Choroid plexus epithelial cell (primary cell): ENCODE data around the gene YWHAG.
"Not testable (repeated sequence)": the region's sequence is repeated elsewhere in the genome, so short reads cannot be mapped to it uniquely, and the experiment has no call there.

ENCODE experiments used
- DNase-seq: peaks from one replicate; pipeline ENCODE4 v3.0.0-alpha.2; 2010; ENCODE audit warnings: low read depth
- H3K4me3 ChIP-seq: 2 replicates; pipeline ENCODE4 v1.5.1; 2011; ENCODE audit warnings: low read depth, mild to moderate bottlenecking, control low read depth, low read length, moderate library complexity
- CTCF ChIP-seq: conservative IDR thresholded peaks from 2 replicates; pipeline ENCODE4 v1.5.1; 2011; ENCODE audit warnings: low read depth, mild to moderate bottlenecking, control low read depth, inconsistent platforms, low read length, moderate library complexity

The YWHAG gene

GRCh38 chr7:76397409-76398183 is 38.8 kb upstream of the YWHAG start:
- H3K4me3 ChIP-seq, result peak overlapping the region; percentile 57
- no peak for TF ChIP-seq CTCF
- peak; percentile 65 for DNase-seq

GRCh38 chr7:76396864-76397263 is 38.1 kb upstream of the YWHAG start:
- no peak overlapping the region for H3K4me3 ChIP-seq
- DNase-seq, result no peak
- TF ChIP-seq CTCF, result no peak

DNA sequence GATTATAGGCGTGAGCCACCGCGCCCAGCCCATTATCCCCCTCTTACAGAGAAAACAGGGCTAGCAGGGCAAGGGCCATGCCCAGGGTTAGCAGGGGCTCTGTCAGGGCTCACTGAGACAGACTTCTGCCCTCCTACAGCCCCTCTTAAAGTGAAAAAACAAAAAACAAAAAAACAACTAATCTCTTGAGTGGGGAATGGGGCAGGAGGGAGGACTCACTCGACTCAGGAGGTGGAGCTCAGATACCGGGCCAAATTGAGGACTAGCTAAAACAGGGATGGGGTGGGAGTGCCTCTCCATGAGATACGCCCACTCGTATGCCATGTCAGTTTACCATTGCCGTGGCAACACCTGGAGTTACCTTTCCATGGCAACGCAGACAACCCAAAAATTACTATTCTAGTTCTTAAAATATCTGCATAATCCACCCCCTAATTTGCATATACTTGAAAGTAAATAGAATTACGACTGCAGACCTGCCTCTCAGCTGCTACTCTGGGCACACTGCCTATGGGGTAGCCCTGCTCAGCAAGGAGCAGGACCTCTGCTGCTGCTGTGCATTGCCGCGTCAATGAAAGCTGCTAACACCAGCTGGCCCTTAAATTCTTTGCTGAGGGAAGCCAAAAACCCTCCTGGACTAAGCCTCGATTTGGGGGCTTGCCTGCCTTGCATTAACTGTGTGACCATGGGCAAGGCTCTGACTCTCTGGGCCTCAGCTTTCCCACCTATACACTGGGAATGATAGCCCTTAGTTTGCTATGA is 37.4 kb upstream of the YWHAG start:
- TF ChIP-seq CTCF, result no peak
- no peak overlapping the region for H3K4me3 ChIP-seq
- peak; percentile 78 for DNase-seq

GRCh38 chr7:76395605-76395964 is 36.8 kb upstream of the YWHAG start:
- not testable (repeated sequence) for DNase-seq, H3K4me3 ChIP-seq

- DNase-seq, result no peak
- no peak for TF ChIP-seq CTCF
- H3K4me3 ChIP-seq, result no peak overlapping the region
Measured at GRCh38 chr7:76394957-76395356, 36.2 kb upstream of the YWHAG start.

DNA sequence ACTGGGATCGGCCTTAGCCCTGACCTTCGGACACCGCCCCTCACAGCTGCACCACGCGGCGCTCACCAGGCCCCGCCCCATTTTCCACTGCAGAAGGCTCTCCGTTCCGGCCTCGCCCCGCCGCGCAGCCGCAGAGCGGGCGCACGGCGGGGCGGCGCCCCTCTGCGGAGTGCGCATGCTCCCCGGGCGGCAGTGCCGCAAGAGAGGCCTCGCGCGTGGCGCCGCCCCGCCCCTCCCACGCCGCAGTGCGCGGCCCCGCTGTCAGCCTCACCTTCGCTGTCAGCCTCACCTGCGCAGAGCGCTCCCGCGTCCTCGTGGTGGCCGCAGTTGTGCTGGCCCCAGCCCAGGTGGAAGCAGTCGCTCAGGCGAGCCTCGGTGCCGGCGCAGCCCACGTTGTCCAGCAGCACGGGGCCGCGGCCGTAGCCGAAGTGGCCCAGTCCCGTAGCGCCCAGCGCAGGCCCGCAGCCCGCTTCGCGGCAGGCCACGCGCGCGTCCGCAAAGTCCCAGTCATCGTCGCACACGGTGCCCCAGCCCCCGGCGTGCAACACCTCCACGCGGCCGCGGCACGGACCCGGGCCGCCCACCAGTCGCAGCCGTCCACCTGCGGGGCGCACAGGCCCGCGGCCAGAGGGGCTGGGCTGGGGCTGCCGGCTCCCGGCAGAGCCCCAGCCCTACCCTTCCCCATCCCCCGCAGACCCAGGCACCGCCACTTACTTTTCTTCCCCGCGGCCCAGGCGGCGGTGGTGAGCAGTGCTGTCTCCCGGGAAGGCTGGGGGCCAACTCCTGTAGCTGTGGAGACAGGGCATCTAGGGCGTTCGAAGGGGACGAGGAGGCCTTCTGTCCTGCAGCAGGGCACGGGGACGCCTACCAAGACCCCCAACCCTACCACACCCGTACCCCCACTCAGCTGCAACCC is 34.6 kb upstream of the YWHAG start:
- peak; percentile 84 for DNase-seq
- TF ChIP-seq CTCF, result no peak
- H3K4me3 ChIP-seq, result peak overlapping the region; percentile 77

- peak overlapping the region; percentile 53 for H3K4me3 ChIP-seq
- TF ChIP-seq CTCF, result no peak
- DNase-seq, result no peak
Measured at GRCh38 chr7:76392531-76393115, 33.8 kb upstream of the YWHAG start.
